Stomach (tissue), 4 donors: ENCODE measurements around the gene SLC38A2.

Source experiments
- EP300 ChIP-seq: sonication (generic); formaldehyde crosslinking; IDR thresholded peaks from one replicate; pipeline ENCODE4 v1.6.1; 2017; ENCODE audit warnings: antibody characterized with exemption
- POLR2A ChIP-seq, 4 donors: fragments of 450-650 bp; IDR thresholded peaks; one replicate each; pipeline ENCODE4 v1.6.1; 2016; ENCODE audit warnings: antibody characterized with exemption in 4 of 4, control low read depth in 2 of 4, mild to moderate bottlenecking in 1 of 4, moderate library complexity in 1 of 4
- POLR2AphosphoS5 ChIP-seq, 3 donors: sonication (generic); formaldehyde crosslinking; IDR thresholded peaks; one replicate each; pipeline ENCODE4 v1.6.1; 2016; ENCODE audit warnings: antibody characterized with exemption in 3 of 3
- TF ChIP-seq, protein P1 (sequence below), 7 experiments: fragments of 450-650 bp in 4 of 7; fragments of 200-600 bp in 3 of 7; sonication (generic) in 3 of 7; IDR thresholded peaks; one replicate each; pipeline ENCODE4 v1.5.1; 2016 to 2019; ENCODE audit warnings: antibody characterized with exemption in 7 of 7, control low read depth in 2 of 7, mild to moderate bottlenecking in 1 of 7

- TF ChIP-seq EP300: no peak
- TF ChIP-seq, protein P1, sequence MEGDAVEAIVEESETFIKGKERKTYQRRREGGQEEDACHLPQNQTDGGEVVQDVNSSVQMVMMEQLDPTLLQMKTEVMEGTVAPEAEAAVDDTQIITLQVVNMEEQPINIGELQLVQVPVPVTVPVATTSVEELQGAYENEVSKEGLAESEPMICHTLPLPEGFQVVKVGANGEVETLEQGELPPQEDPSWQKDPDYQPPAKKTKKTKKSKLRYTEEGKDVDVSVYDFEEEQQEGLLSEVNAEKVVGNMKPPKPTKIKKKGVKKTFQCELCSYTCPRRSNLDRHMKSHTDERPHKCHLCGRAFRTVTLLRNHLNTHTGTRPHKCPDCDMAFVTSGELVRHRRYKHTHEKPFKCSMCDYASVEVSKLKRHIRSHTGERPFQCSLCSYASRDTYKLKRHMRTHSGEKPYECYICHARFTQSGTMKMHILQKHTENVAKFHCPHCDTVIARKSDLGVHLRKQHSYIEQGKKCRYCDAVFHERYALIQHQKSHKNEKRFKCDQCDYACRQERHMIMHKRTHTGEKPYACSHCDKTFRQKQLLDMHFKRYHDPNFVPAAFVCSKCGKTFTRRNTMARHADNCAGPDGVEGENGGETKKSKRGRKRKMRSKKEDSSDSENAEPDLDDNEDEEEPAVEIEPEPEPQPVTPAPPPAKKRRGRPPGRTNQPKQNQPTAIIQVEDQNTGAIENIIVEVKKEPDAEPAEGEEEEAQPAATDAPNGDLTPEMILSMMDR (IDR thresholded peaks at IDR 0.05): no peak
- no peak for TF ChIP-seq POLR2A (IDR thresholded peaks at IDR 0.05)
- TF ChIP-seq POLR2AphosphoS5 (IDR thresholded peaks at IDR 0.05): no peak
Measured at GRCh38 chr12:46380881-46381280, 8.3 kb upstream of the SLC38A2 start.
